ENCODE data around the gene MAML2. TPM values are rescaled to one million over a fixed set of nuclear protein-coding genes. Genes with fewer than 3 reads are reported as not detected.

Gene MAML2
- total and polyA plus RNA-seq, 8 donors: 1.3 to 22.8 (median 12.1) TPM

DNA sequence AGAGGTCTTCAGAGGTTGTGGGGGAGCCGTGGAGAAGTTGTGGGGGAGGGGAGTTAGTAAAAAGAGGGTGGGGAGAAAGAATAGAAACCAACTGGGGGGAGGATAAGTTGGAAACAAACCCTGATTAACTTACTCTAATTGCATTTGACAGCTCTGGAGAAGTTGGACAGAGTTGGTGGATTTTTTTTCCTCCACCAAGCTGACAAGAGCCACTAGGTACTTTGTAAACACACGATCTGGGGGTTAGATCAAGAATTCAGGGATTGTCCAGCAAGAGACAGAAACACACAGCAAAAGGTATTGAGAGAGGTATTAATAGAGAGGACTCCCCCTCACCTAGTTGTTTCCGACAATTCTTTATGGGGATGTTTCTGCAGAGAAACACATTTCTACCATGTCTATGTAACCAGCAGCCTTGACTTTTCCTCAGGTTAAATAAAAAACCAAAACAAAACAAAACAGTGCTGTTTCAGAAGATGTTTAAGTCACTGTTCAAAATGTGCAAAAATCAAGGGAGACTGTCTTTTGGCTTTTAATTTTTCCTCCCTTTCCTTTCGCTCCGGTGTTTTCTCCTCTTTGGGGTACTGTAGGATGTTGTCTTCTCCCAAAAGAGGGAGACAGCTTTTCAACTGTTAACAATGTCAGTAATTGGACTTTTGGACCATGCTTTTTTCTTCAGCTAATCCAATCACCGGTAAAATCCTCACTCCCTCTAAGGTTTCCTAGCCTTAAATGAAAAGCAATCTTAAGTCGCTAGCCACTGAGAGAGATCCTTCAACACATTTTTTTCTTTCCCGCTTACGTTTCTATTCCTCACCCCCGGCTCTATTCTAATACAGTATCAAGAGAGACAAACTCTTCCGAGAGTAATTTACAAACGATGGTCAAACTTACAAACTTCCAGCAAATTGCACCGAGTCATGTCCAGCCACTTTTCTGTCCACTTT, 708 bp downstream of the MAML2 start:
- 0 to 1% (median 1%) methylated on average over 13 of the region's 13 CpGs for WGBS, 5 donors
- TF ChIP-seq, protein P1, sequence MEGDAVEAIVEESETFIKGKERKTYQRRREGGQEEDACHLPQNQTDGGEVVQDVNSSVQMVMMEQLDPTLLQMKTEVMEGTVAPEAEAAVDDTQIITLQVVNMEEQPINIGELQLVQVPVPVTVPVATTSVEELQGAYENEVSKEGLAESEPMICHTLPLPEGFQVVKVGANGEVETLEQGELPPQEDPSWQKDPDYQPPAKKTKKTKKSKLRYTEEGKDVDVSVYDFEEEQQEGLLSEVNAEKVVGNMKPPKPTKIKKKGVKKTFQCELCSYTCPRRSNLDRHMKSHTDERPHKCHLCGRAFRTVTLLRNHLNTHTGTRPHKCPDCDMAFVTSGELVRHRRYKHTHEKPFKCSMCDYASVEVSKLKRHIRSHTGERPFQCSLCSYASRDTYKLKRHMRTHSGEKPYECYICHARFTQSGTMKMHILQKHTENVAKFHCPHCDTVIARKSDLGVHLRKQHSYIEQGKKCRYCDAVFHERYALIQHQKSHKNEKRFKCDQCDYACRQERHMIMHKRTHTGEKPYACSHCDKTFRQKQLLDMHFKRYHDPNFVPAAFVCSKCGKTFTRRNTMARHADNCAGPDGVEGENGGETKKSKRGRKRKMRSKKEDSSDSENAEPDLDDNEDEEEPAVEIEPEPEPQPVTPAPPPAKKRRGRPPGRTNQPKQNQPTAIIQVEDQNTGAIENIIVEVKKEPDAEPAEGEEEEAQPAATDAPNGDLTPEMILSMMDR (IDR thresholded peaks at IDR 0.05): no peak
- TF ChIP-seq POLR2AphosphoS5 (IDR thresholded peaks at IDR 0.05) (no peak), EP300 (IDR thresholded peaks at IDR 0.05) (no peak), POLR2A (IDR thresholded peaks at IDR 0.05) (no peak)
- H3K9me3 ChIP-seq: no peaks in the 10 kb centered on the region
- peak overlapping the region; percentile 61 to 79 (median 66) for H3K4me3 ChIP-seq
- H3K4me1 ChIP-seq: peaks cover 30 to 55% (median 48%) of the 10 kb centered on the region in 4 donors
- no peaks in the 10 kb centered on the region for H3K27me3 ChIP-seq
- no peaks in the 10 kb centered on the region for H3K36me3 ChIP-seq
- no peak for DNase-seq
- intact Hi-C loops (cut with DNase I; ENCODE audit: low total_unique reads): loop anchor here (5.0 kb wide), 1 partner anchor 290 kb away; no protein-coding TSS in a partner anchor
- peak overlapping the region; percentile 77 to 90 (median 86) for H3K27ac ChIP-seq

DNA sequence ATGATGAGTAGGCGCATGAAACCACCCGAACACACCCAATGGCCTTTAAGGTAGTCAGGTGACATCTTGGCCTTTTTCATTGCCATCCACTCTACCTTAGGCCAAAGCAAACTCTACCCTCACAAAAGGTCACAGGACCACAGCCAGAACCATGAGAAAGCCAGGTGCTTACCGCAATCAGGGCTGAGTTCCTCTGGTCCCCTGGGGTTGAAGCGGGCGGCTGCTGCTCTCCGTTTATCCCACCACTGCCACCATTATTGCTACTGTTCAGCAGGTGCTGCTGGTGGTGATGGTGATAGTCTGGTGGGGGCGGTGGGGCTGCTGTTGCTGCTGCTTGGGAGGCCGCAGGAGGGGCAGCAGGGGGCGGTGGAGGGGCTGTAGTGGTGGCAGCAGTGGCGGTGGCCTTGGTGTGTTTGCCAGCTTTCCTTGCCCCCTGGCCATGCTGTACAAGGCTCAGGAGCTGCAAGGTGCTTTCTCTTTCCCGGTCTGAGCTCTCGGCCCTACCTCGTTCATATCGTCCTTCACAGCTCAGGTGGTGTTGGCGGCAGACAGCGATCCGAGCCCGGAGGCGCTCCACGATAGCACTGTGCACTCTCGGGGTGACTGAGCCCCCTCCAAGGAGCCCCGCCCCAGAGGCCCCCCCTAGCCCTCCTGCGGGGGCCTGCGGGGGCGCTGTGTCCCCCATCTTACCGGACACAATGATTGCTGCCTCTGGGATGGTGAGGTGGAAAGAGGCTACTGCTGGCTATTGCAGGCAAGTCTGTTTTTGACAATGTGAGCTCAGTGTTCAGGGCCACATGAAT, 1.6 kb downstream of the MAML2 start:
- Histone ChIP-seq H3K27me3 (no peaks in the 10 kb centered on the region), H3K36me3 (no peaks in the 10 kb centered on the region), H3K4me1 (peaks cover 39 to 60% (median 52%) of the 10 kb centered on the region in 4 donors), H3K9me3 (no peaks in the 10 kb centered on the region), H3K27ac (peak overlapping the region; percentile 70 to 90 (median 86)), H3K4me3 (peak overlapping the region; percentile 61 to 79 (median 66))
- TF ChIP-seq POLR2A (IDR thresholded peaks at IDR 0.05) (no peak), POLR2AphosphoS5 (IDR thresholded peaks at IDR 0.05) (peak in 2 of 3 donors; percentile 32 to 49), EP300 (IDR thresholded peaks at IDR 0.05) (no peak)
- TF ChIP-seq, protein P1 (IDR thresholded peaks at IDR 0.05): peak in 2 of 7 experiments; percentile 24 to 53
- DNase-seq: peak; percentile 60 to 87
- 9 to 17% (median 15%) methylated on average over 7 to 26 of the region's 26 CpGs for WGBS, 5 donors
- intact Hi-C loops (cut with DNase I; ENCODE audit: low total_unique reads): loop anchor here (5.0 kb wide), 1 partner anchor 289 kb away; no protein-coding TSS in a partner anchor

DNA sequence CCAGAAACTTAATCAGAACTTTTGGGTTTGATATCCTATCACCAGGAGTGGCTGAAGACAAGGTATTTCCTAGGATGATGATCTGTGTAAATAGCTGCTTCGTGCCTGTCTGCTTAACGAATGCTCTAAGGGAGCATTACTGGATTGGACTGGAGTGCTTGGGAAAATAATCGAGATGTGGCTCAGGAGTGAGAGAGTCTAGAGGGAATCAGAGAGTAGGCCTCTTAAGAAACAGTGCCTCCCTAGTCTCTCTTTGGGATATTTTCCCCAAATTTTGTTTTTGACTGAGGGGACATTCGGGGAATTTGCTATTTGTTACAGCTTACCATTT, 2.5 kb downstream of the MAML2 start:
- peak in 1 of 2 donors; percentile 34 for DNase-seq
- peak overlapping the region; percentile 61 to 79 (median 66) for H3K4me3 ChIP-seq
- H3K27ac ChIP-seq: peak overlapping the region; percentile 25 to 90 (median 86)
- intact Hi-C loops (cut with DNase I; ENCODE audit: low total_unique reads): loop anchor here (5.0 kb wide), 1 partner anchor 288 kb away; no protein-coding TSS in a partner anchor
- no peaks in the 10 kb centered on the region for H3K27me3 ChIP-seq
- H3K4me1 ChIP-seq: peaks cover 42 to 61% (median 53%) of the 10 kb centered on the region in 4 donors
- no peak for TF ChIP-seq POLR2A (IDR thresholded peaks at IDR 0.05)
- no peak for TF ChIP-seq POLR2AphosphoS5 (IDR thresholded peaks at IDR 0.05)
- TF ChIP-seq, protein P1 (IDR thresholded peaks at IDR 0.05): no peak
- no peaks in the 10 kb centered on the region for H3K36me3 ChIP-seq
- WGBS, 5 donors: 61 to 82% (median 62%) methylated on average over 4 of the region's 4 CpGs
- H3K9me3 ChIP-seq: no peaks in the 10 kb centered on the region

All from stomach (tissue), 9 donors.